H1 (cell line): Measurements from ENCODE around the gene MRPS15. TPM values are rescaled to one million over a fixed set of nuclear protein-coding genes. Genes with fewer than 3 reads are reported as not detected.

ENCODE experiments used
- CTCF ChIA-PET: fragments of 300-600 bp; sonication (Branson Sonifier 250); formaldehyde crosslinking; loops from one replicate; lab custom pipeline; 2021; ENCODE audit not compliant: partially characterized antibody; lab: Charles Lee
- POLR2A ChIA-PET: fragments of 300-600 bp; sonication (Branson Sonifier 250); formaldehyde crosslinking; loops from one replicate; lab custom pipeline; 2021; ENCODE audit warnings: inconsistent platforms; ENCODE audit not compliant: partially characterized antibody; lab: Charles Lee
- DNase-seq, 2 experiments: peaks; one replicate each; pipeline versions ENCODE4 v3.0.0 to v3.0.0-alpha.2; 2010 to 2022; ENCODE audit warnings: low spot score in 2 of 2, low read depth in 1 of 2, mixed read lengths in 1 of 2
- FAIRE-seq: peaks from 2 replicates; lab custom pipeline; 2011; peaks lifted over from hg19 to GRCh38; lab: Jason Lieb, UNC
- H2AFZ ChIP-seq: 2 replicates; pipeline ENCODE4 v1.8.1; 2012; ENCODE audit warnings: low read length, inconsistent platforms
- H2AK5ac ChIP-seq: 2 replicates; pipeline ENCODE4 v1.6.1; 2013; ENCODE audit warnings: low read depth, low read length
- H2BK120ac ChIP-seq: replicated peaks from 2 replicates; pipeline ENCODE3; 2013; ENCODE audit warnings: low read depth, low read length, inconsistent platforms
- H2BK12ac ChIP-seq: 2 replicates; pipeline ENCODE4 v1.6.1; 2013; ENCODE audit warnings: low read depth, low read length
- H2BK15ac ChIP-seq: 2 replicates; pipeline ENCODE4 v1.6.1; 2013; ENCODE audit warnings: low read length
- H2BK20ac ChIP-seq: 2 replicates; pipeline ENCODE4 v1.6.1; 2013; ENCODE audit warnings: low read length
- H2BK5ac ChIP-seq: 2 replicates; pipeline ENCODE4 v1.6.1; 2013; ENCODE audit warnings: low read depth, low read length
- H3K14ac ChIP-seq: 2 replicates; pipeline ENCODE4 v1.6.1; 2013; ENCODE audit warnings: inconsistent platforms; ENCODE audit not compliant: insufficient read length
- H3K18ac ChIP-seq: 2 replicates; pipeline ENCODE4 v1.6.1; 2013; ENCODE audit warnings: low read length; ENCODE audit errors: extremely low read depth
- H3K23ac ChIP-seq: 2 replicates; pipeline ENCODE4 v1.6.1; 2013; ENCODE audit warnings: inconsistent platforms; ENCODE audit not compliant: insufficient read length
- H3K23me2 ChIP-seq: 2 replicates; pipeline ENCODE4 v1.6.1; 2013; ENCODE audit warnings: low read depth, low read length
- H3K27ac ChIP-seq: 2 replicates; pipeline ENCODE4 v1.6.1; 2011; ENCODE audit warnings: low read depth, low read length, inconsistent platforms
- H3K27me3 ChIP-seq, 4 experiments: replicated peaks in 1 of 4; 1 replicate in 1 of 4; 2 replicates in 3 of 4; pipeline versions ENCODE4 v1.6.1 to v1.8.1; 2011 to 2013; ENCODE audit warnings: low read length in 3 of 4, mild to moderate bottlenecking in 3 of 4, inconsistent platforms in 2 of 4, mixed read lengths in 2 of 4, moderate library complexity in 1 of 4; ENCODE audit not compliant: control insufficient read depth in 3 of 4, insufficient read depth in 3 of 4; ENCODE audit errors: extremely low read depth in 1 of 4
- H3K36me3 ChIP-seq, 4 experiments: 2 replicates each; pipeline versions ENCODE4 v1.6.1 to v1.8.1; 2011 to 2013; ENCODE audit warnings: mild to moderate bottlenecking in 4 of 4, low read length in 3 of 4, moderate library complexity in 2 of 4, control low read depth in 1 of 4, inconsistent platforms in 1 of 4; ENCODE audit not compliant: insufficient read depth in 4 of 4, control insufficient read depth in 2 of 4
- H3K4ac ChIP-seq: replicated peaks from 2 replicates; pipeline ENCODE3; 2013; ENCODE audit warnings: low read length, low read depth, mixed read lengths, inconsistent platforms; ENCODE audit not compliant: insufficient read length
- H3K4me1 ChIP-seq, 4 experiments: replicated peaks in 1 of 4; 1 replicate in 1 of 4; 2 replicates in 3 of 4; pipeline versions ENCODE4 v1.6.1 to v1.8.1; 2011 to 2013; ENCODE audit warnings: low read length in 3 of 4, inconsistent platforms in 2 of 4, mixed read lengths in 1 of 4; ENCODE audit not compliant: insufficient read depth in 4 of 4, control insufficient read depth in 3 of 4
- H3K4me2 ChIP-seq, 2 experiments: 2 replicates each; pipeline versions ENCODE4 v1.6.1 to v1.8.1; 2011 to 2013; ENCODE audit warnings: low read depth in 2 of 2, low read length in 2 of 2, control low read depth in 1 of 2, inconsistent platforms in 1 of 2, mild to moderate bottlenecking in 1 of 2; ENCODE audit not compliant: insufficient read depth in 1 of 2
- H3K4me3 ChIP-seq, 4 experiments: fragments of 200-600, 300-600 bp in 1 of 4; sonication (generic), shearing (Covaris generic), sonication (Bioruptor Twin) in 1 of 4; 2 replicates each; pipeline versions ENCODE4 v1.5.1 to v1.8.1; 2011 to 2016; ENCODE audit warnings: low read length in 4 of 4, low read depth in 3 of 4, control low read depth in 2 of 4, inconsistent platforms in 2 of 4, mild to moderate bottlenecking in 2 of 4, mixed read lengths in 1 of 4, moderate library complexity in 1 of 4; ENCODE audit not compliant: insufficient read depth in 2 of 4; ENCODE audit errors: extremely low read depth in 1 of 4
- H3K56ac ChIP-seq: replicated peaks from 2 replicates; pipeline ENCODE3; 2013; ENCODE audit warnings: low read depth, mild to moderate bottlenecking, mixed read lengths, low read length, inconsistent platforms; ENCODE audit not compliant: insufficient read length
- H3K79me1 ChIP-seq: 2 replicates; pipeline ENCODE4 v1.6.1; 2013; ENCODE audit warnings: low read depth, low read length, control low read depth
- H3K79me2 ChIP-seq, 2 experiments: 2 replicates each; pipeline versions ENCODE4 v1.6.1 to v1.8.1; 2012 to 2013; ENCODE audit warnings: low read length in 2 of 2, mild to moderate bottlenecking in 2 of 2, inconsistent platforms in 1 of 2; ENCODE audit not compliant: insufficient read depth in 2 of 2, control insufficient read depth in 1 of 2
- H3K9ac ChIP-seq, 4 experiments: replicated peaks in 1 of 4; 1 replicate in 1 of 4; 2 replicates in 3 of 4; pipeline versions ENCODE4 v1.6.1 to v1.8.1; 2011 to 2013; ENCODE audit warnings: low read depth in 3 of 4, low read length in 3 of 4, control low read depth in 2 of 4, mild to moderate bottlenecking in 2 of 4, moderate library complexity in 2 of 4, inconsistent platforms in 1 of 4; ENCODE audit errors: extremely low read depth in 1 of 4
- H3K9me3 ChIP-seq, 2 experiments: 2 replicates each; pipeline versions ENCODE4 v1.6.1 to v1.8.1; 2012 to 2013; ENCODE audit warnings: mild to moderate bottlenecking in 2 of 2, moderate library complexity in 2 of 2, control low read depth in 1 of 2, inconsistent platforms in 1 of 2, low read depth in 1 of 2, low read length in 1 of 2, mixed read lengths in 1 of 2; ENCODE audit not compliant: insufficient read depth in 2 of 2
- H4K20me1 ChIP-seq, 2 experiments: replicated peaks in 1 of 2; 2 replicates each; pipeline versions ENCODE3 to v1.8.1; 2011 to 2013; ENCODE audit warnings: inconsistent platforms in 2 of 2, low read length in 2 of 2, mild to moderate bottlenecking in 1 of 2; ENCODE audit not compliant: insufficient read depth in 2 of 2, control insufficient read depth in 1 of 2
- H4K5ac ChIP-seq: 2 replicates; pipeline ENCODE4 v1.6.1; 2013; ENCODE audit warnings: low read length, low read depth, mixed read lengths, inconsistent platforms; ENCODE audit not compliant: insufficient read length
- H4K8ac ChIP-seq: 2 replicates; pipeline ENCODE4 v1.8.0; 2013; ENCODE audit warnings: mild to moderate bottlenecking, moderate library complexity, low read length, inconsistent platforms; ENCODE audit not compliant: insufficient read depth; ENCODE audit errors: extremely low read depth
- H4K91ac ChIP-seq: replicated peaks from 2 replicates; pipeline ENCODE3; 2013; ENCODE audit warnings: low read length, mixed read lengths, inconsistent platforms; ENCODE audit not compliant: insufficient read length
- CBX5 ChIP-seq: fragments of 300-800, 300-1000 bp; sonication (generic); IDR thresholded peaks from 2 replicates; pipeline ENCODE4 v1.7.1; 2016; ENCODE audit warnings: antibody characterized with exemption, low read length, low read depth
- FOSL1 ChIP-seq: IDR thresholded peaks from 2 replicates; pipeline ENCODE4 v1.6.1; 2011; ENCODE audit warnings: mild to moderate bottlenecking, low read depth, low read length, moderate library complexity; ENCODE audit not compliant: insufficient read depth
- JUN ChIP-seq: IDR thresholded peaks from 2 replicates; pipeline ENCODE4 v1.6.1; 2011; ENCODE audit warnings: low read depth, mild to moderate bottlenecking, improper control_type of control experiment, low read length
- MAX ChIP-seq: IDR thresholded peaks from 2 replicates; pipeline ENCODE4 v1.6.1; 2012; ENCODE audit warnings: inconsistent platforms
- RFX5 ChIP-seq: IDR thresholded peaks from 2 replicates; pipeline ENCODE4 v1.6.1; 2011; ENCODE audit warnings: low read depth, low read length, improper control_type of control experiment, borderline replicate concordance
- SAP30 ChIP-seq: fragments of 300-600 bp; sonication (generic); IDR thresholded peaks from 2 replicates; pipeline ENCODE4 v1.7.1; 2012; ENCODE audit warnings: low read length, moderate library complexity, mild to moderate bottlenecking, inconsistent platforms; ENCODE audit not compliant: insufficient read depth, insufficient replicate concordance
- SIX5 ChIP-seq: IDR thresholded peaks from 2 replicates; pipeline ENCODE4 v1.6.1; 2011; ENCODE audit warnings: mild to moderate bottlenecking, low read depth, low read length
- SP1 ChIP-seq: IDR thresholded peaks from 2 replicates; pipeline ENCODE4 v1.6.1; 2011; ENCODE audit warnings: low read depth, low read length
- SP2 ChIP-seq: IDR thresholded peaks from 2 replicates; pipeline ENCODE4 v1.6.1; 2012; ENCODE audit warnings: mild to moderate bottlenecking, low read length, inconsistent platforms
- SP4 ChIP-seq: IDR thresholded peaks from 2 replicates; pipeline ENCODE4 v1.6.1; 2012; ENCODE audit warnings: low read length, inconsistent platforms
- USF2 ChIP-seq: IDR thresholded peaks from 2 replicates; pipeline ENCODE4 v1.6.1; 2011; ENCODE audit warnings: low read length, improper control_type of control experiment
- WGBS, 2 experiments: shearing (Covaris generic) in 1 of 2; methylation state at CpG; one replicate each; pipeline versions ENCODE4 v1.1.6 to v1.1.7; 2013 to 2015; ENCODE audit warnings: low lambda C conversion rate in 2 of 2, mixed read lengths in 2 of 2, inconsistent platforms in 1 of 2, low coverage in 1 of 2, missing lambda C conversion rate in 1 of 2; ENCODE audit not compliant: insufficient replicate concordance in 2 of 2, insufficient coverage in 1 of 2, insufficient read length in 1 of 2; ENCODE audit errors: extremely low coverage in 1 of 2, missing lambda C conversion rate in 1 of 2; 5-methylcytosine and 5-hydroxymethylcytosine counted together
- polyA plus RNA-seq, 7 experiments: library from polyadenylated mRNA; depleted of rRNA in 3 of 7; stranded (reverse) in 5 of 7; unstranded in 2 of 7; fragments of >200 nt in 5 of 7; fragments of 200-250 nt in 2 of 7; gene quantifications; 1 replicate in 5 of 7; 2 replicates in 1 of 7; 4 replicates in 1 of 7; pipeline versions ENCODE4 v1.2.1 to v1.2.3, GENCODE V29; 2011 to 2013; ENCODE audit warnings: missing spikeins in 2 of 7, mixed read lengths in 2 of 7
- total RNA-seq: library from RNA; stranded (reverse); fragmentation: NEBNext Ultra II Directional; extraction: Animal tissue kit (Norgen Biotek cat#: 25700); gene quantifications from 2 replicates; pipeline ENCODE4 v1.2.1, GENCODE V29; 2021

MRPS15 gene
- total and polyA plus RNA-seq, 2 of the 8 experiments (the other 6 are each of a cell fraction or from before 2014, with no cell fraction given): 53.6 to 129 TPM

GRCh38 chr1:36453051-36453450, 11.1 kb downstream of the MRPS15 start:
- POLR2A ChIA-PET: interaction anchor here (1.1 to 3.3 kb wide), 4 partner anchors 9 to 29 kb away, joined by 4 to 22 read pairs (median 6); partner anchors contain the start of genes CSF3R and MRPS15
- H3K4me2 ChIP-seq: no peak overlapping the region
- H4K20me1 ChIP-seq: peaks cover 0 to 1% of the 10 kb centered on the region in 2 experiments
- H3K4me3 ChIP-seq: no peak overlapping the region
- 93% methylated on average over 3 of the region's 3 CpGs; no CpG with 5 or more reads in 1 of the 2 experiments for WGBS, 2 experiments
- no peak for DNase-seq
- CTCF ChIA-PET: no interaction called here
- no peak overlapping the region for H3K23ac ChIP-seq
- no peak overlapping the region for H4K91ac ChIP-seq
- no peaks in the 10 kb centered on the region; the same call in 1 of the 2 replicates for H3K23me2 ChIP-seq
- no peak for FAIRE-seq
- no peaks in the 10 kb centered on the region for H3K79me2 ChIP-seq
- no peak overlapping the region for H2AFZ ChIP-seq
- no peaks in the 10 kb centered on the region; a peak in 1 of 7 replicates for H3K4me1 ChIP-seq
- no peak overlapping the region for H3K56ac ChIP-seq
- no peak overlapping the region for H2BK15ac ChIP-seq
- H3K9ac ChIP-seq: no peak overlapping the region
- H4K8ac ChIP-seq: no peak overlapping the region
- H2BK120ac ChIP-seq: no peak overlapping the region
- no peak overlapping the region for H2BK5ac ChIP-seq
- H3K79me1 ChIP-seq: no peaks in the 10 kb centered on the region
- no peak overlapping the region for H3K27ac ChIP-seq
- H3K27me3 ChIP-seq: no peaks in the 10 kb centered on the region
- no peak for TF ChIP-seq RFX5
- TF ChIP-seq SP4: no peak
- no peak for TF ChIP-seq CBX5
- TF ChIP-seq SP2: no peak
- no peak for TF ChIP-seq FOSL1
- TF ChIP-seq USF2: no peak
- TF ChIP-seq SAP30: no peak
- no peak for TF ChIP-seq MAX
- TF ChIP-seq SP1: no peak
- TF ChIP-seq JUN: no peak
- TF ChIP-seq SIX5: no peak
- no peak overlapping the region for H4K5ac ChIP-seq
- H2BK12ac ChIP-seq: no peak overlapping the region
- H3K36me3 ChIP-seq: peaks cover 12 to 32% (median 25%) of the 10 kb centered on the region in 4 experiments
- no peak overlapping the region for H3K18ac ChIP-seq
- H3K9me3 ChIP-seq: no peaks in the 10 kb centered on the region
- H2BK20ac ChIP-seq: no peak overlapping the region
- H3K4ac ChIP-seq: no peak overlapping the region
- H3K14ac ChIP-seq: no peak overlapping the region
- H2AK5ac ChIP-seq: no peak overlapping the region
